Measurements from ENCODE around the gene ALKBH3. TPM values are rescaled to one million over a fixed set of nuclear protein-coding genes. Genes with fewer than 3 reads are reported as not detected.

The ALKBH3 gene
- total and polyA plus RNA-seq, 2 of the 13 experiments (the other 11 are each of a cell fraction or from before 2014, with no cell fraction given) = 17.8 to 36.1 TPM

GRCh38 chr11:43953521-43953920 is 72.9 kb downstream of the ALKBH3 start (continued):
- no peak for TF ChIP-seq NR2F1 (CRISPR knock-in tag; IDR thresholded peaks at IDR 0.05)
- TF ChIP-seq FOXO1 (CRISPR knock-in tag; IDR thresholded peaks at IDR 0.05) = no peak
- no peak for TF ChIP-seq ZNF503 (CRISPR knock-in tag; IDR thresholded peaks at IDR 0.05)
- TF ChIP-seq RERE (CRISPR knock-in tag; IDR thresholded peaks at IDR 0.05; ENCODE audit: low read depth) = no peak
- TF ChIP-seq SP2 (CRISPR knock-in tag; IDR thresholded peaks at IDR 0.05) = no peak
- no peak for TF ChIP-seq ZNF777 (CRISPR knock-in tag; IDR thresholded peaks at IDR 0.05)
- TF ChIP-seq USF2 (IDR thresholded peaks at IDR 0.05; ENCODE audit: low read depth, low read length) = no peak
- no peak for TF ChIP-seq USF2 (CRISPR knock-in tag; IDR thresholded peaks at IDR 0.05; ENCODE audit: borderline replicate concordance)
